GM18499 (cell line): ENCODE results near the gene STK35.
"Not testable (repeated sequence)": the region's sequence is repeated elsewhere in the genome, so short reads cannot be mapped to it uniquely, and the experiment has no call there.

Experiments used
- ATAC-seq: cut with Tn5 transposase; IDR thresholded peaks from one replicate; pipeline ENCODE4 v1.9.1; 2021; ENCODE audit warnings: moderate number of reproducible peaks; ENCODE audit not compliant: insufficient read depth, unreplicated experiment

The STK35 gene

DNA sequence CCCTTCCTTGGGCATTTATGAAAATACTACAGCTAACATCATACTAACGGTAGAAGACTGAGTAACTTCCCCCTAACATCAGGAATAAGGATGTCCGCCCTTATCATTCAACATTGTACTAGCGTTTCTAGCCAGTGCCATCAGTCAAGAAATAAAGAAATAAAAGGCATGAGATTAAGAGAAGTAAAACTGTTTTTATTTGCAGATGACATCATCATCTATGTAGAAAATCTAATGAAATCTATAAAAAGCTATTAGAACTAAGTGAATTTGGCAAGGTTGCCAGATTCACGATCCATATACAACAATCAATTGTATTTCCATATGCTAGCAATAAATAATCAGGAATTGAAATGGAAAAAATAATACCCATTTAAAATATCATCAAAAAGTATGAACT, 54.6 kb downstream of the STK35 start:
- no peak for ATAC-seq

DNA sequence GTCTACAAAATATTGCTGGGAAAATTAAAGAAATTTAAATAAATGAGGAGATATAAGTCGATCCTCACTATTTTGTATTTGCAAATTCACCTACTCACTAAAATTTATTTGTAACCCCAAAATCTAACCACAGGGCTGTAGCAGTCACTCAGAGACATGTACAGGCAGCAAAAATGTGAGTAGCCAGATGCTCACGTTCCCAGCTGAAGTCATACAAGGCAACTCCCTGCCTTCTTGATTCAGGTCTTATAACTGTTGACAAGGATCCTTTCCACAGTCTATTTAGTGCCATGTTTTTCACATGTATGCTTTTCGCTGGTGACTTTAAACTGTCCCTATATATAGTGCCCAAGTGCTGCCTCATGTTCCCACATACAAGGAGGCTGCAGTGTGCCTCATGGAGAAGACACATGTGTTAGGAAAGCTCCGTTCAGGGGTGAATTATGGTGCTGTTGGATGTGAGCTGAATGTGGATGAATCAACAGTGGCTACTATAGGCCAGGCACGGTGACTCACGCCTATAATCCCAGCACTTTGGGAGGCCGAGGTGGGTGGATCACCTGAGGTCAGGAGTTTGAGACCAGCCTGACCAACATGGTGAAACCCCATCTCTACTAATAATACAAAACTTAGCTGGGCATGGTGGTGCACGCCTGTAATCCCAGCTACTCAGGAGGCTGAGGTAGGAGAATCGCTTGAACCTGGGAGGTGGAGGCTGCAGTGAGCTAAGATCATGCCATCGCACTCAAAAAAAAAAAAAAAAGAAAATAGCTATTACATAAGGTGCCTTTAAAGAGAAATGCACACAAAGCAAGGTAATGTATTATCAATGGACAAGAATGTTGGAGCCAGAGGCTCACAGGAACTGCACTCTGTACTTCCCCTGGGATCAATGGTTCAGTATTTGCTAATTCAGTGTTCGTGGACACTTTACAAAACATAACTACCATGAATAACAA, 55.3 kb downstream of the STK35 start:
- ATAC-seq: no peak

DNA sequence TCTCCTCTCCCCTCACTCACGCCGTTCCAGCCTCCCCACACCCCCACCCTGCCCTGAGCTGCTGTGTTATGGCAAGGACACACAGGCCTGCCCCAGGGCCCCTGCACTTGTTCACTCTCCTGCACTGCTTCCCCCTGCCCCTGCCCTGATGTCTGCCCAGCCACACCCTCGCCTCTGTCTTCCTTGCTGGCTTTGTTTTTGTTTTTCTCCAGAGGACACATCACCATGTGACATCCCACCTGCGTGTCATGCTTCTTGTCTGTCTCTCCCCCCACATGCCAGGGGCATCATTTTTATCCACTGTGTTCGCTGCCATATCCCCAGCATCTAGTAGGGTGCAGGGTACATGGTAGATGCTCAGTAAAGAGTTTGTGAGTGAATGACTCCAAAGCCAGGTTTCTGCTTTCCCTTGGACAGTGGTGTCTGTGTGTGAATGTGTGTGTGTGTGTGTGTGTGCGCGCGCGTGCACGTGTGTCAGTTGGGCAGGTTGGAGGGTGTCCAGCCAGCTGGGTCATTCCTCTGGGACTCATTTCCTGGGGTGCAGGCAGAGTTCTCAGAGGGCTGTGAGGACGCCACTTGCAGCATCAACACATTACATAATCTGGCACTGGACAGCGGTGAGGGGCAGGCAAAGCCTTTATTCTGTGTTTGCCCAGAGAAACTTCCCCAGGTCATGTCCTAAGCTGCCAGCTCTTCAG, 60.6 kb downstream of the STK35 start:
- ATAC-seq: no peak

DNA sequence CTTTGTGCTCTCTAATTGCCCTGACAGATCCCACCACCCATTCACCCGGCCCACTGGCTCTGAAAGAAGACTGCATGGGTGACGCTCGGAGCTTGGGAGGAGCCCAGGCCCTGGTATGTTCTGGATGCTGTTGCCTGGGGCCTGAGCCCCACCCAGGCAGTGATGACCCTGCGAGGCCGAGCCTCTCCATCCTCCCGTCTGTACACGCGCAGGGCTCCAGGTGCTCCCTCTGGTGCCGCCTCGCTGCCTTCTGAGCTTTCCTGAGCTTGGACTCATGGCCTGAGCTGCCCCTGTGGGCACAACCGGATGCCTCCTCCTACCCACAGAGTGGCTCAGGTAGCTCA, 61.2 kb downstream of the STK35 start:
- no peak for ATAC-seq

DNA sequence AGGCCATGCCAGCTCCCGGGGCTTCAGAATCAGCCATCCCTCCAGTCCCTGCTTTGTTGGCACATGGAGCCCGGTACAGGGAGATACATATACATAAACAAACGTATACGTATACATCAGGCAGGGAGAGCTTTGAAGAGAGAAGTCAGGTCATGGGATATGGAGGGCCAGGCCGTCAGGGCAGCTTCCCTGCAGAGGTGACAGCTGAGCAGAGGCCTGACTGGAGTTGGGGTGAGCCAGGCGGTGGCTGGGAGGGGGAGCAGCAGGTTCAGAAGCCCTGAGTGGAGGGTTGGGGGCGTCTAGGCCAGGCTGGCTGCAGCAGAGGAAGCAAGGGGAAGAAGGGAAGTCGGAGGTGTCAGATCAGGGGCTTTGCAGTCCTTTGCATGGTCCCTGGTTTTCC, 61.7 kb downstream of the STK35 start:
- ATAC-seq: no peak

DNA sequence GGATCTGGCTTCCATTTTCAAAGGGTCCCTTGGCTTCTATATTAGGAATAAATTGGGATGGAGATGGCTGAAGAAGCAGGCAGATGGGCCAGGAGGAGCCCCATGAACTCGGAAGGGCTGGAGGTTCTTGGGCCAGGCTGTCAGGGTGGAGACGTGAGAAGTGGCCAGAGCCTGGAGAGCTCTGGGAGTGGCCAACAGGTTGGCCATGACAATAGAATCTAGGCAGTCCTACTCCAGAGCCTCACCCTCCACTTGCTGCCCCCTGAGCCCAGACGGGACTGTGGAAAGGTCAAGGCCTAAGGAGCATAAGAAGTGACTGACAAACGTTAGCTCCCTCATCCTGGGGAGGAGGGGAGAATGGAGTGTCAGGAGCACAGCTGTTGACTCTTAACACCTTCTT, 62.1 kb downstream of the STK35 start:
- ATAC-seq: no peak

DNA sequence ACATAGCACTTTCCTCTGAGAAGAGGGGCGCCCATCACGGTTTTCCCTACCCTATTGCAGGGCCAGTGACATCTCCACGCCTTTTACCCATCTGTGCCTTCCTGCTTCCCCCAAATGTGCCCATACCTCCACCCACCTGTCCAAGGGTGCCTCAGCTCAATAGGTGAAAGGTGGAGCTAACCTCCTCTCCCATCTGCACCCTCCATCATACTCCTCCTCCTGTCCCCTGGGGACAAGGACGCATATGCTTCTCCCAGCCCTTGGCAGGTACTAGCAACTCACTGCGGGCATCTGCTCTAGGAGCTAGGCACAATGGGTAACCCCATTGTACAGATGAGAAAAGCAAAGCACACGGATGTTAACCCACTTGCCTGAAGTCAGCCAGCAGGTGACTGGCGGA, 62.8 kb downstream of the STK35 start:
- no peak for ATAC-seq

DNA sequence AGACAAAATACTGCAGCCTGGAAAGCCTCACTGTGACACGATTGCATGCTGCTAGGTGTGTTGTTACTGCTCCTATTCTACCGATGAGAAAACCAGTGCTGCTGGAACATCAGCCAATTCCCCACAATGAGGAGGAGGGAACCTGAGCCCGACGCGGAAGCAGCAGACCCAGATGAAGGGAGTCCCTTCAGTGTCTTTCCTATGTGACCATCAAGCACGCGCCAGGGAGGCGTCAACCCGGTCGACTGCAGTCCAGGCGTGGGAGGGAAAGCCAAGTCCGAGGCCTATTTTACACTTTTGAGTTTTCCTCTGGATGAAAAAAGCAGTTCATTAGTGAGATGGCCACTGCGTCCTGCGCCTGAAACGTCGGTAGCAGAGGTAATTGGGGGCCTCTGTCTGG, 63.3 kb downstream of the STK35 start:
- ATAC-seq: no peak

DNA sequence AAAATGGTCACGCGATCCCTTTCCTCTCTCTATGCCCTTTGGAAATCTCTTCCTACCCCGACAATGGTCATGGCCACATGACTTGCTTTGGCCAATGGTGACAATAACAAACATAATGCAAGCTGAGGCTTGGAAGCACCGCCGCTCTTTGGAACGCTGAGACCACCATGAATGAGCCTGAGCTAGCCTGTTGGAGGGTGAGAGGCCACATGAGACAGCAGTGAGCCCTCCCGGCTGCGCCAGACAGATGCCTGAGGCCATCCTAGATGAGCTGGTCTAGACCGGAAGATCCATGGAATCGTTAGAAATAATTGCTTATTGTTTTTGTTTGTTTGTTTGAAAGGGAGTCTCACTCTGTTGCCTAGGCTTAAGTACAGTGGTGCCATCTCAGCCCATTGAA, 64.2 kb downstream of the STK35 start:
- no peak for ATAC-seq

DNA sequence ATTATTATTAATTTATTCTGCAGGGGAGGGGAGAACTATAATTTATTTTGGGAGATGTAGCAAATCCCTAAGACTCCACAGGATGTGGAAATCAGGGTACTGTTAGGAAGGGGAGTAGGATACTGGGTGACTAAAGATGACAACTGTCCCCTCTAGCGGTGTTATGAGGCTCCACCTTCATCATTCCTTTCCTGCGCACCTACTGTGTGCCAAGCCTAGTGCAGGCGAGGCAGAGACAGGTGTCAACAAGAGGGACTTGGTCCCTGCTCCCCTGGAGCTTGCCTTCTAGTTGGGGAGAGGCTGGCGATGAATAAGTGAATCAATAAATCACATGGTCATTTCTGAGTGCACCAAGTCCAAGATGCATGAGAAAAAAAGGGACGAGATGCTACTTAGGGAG, 65.5 kb downstream of the STK35 start:
- no peak for ATAC-seq

DNA sequence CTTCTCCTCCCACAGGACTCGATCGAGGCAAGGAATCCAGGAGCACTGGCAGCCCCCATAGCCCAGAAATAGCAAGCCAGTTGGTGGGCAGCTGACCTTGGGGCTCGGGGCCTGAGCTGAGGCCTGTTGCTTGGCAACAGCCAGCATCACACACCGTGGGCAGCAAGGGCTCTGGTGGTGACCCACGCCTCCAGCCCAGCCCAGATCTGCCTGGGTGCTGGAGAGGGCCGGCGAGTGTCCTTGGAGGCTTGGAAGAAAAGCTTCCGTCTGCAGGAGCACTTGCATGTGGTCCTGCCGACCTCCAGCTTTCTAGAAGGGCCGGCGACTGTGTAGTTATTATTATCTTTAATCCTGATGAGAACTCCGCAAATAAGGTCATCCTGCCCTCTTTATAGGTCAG, 67.3 kb downstream of the STK35 start:
- no peak for ATAC-seq

DNA sequence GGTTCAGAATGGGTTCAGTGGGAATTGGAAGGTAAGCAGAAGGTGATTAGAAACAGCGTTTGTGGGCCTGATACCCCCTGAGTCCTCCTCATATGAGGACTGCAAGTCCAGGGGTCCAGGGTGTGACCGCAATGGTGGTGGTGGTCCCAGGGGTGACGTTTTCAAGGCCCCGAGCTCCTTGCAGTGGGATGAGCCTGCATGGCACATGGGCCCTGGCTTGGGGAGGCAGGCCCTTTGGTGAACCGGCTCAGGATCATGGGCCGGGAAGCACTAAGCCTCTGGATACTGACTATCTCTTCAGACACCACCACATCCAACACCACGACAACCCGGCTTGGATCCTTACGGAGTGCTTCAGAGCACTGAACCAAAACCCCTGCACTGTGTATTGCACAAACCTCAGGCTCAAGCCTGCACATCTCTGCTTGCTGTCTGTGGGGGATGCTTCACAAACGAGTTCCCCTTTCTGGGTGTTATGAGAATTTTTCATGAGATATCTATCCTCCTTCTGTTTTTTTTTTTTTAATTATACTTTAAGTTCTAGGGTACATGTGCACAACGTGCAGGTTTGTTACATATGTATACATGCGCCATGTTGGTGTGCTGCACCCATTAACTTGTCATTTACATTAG, 67.9 kb downstream of the STK35 start:
- ATAC-seq: no peak

DNA sequence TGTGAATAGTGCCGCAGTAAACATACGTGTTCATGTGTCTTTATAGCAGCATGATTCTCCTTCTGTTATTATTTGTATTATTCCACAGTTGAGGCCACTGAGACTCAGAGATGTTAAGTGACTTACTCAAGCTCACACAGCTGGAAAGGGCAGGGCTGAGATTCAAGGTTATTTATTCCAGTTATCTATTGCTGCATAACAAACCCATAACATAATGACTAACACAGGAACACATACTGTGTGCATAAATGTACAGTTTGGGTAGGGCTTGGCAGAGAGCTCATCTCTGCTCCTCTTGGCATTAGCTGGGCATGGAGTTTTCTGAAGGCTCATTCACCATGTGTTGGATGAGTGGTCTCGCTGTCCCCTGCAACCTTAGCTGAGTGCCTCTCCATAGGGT, 68.8 kb downstream of the STK35 start:
- ATAC-seq: no peak

DNA sequence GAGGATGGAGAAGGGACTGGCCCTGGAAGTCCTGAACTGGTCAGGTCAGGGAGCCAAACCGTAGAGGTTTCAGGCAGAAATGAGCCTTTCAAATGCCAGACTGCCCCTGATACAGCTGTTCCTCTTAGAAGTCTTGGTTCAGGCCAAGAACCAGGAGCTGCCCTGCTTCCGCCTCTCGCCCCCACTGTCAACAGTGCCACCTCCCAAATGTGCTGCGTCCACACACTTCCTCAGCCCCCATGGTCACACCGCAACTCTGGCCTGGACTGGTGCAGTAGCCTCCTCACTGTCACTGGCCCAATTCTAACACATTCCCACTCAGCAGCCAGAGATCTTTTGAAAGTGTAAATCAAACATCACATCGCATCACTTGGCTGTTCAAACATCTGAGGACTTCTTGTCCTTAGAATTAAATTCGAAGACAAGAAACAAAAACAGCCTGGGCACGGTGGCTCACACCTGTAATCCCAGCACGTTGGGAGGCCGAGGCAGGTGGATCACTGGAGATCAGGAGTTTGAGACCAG, 69.7 kb downstream of the STK35 start:
- no peak for ATAC-seq

DNA sequence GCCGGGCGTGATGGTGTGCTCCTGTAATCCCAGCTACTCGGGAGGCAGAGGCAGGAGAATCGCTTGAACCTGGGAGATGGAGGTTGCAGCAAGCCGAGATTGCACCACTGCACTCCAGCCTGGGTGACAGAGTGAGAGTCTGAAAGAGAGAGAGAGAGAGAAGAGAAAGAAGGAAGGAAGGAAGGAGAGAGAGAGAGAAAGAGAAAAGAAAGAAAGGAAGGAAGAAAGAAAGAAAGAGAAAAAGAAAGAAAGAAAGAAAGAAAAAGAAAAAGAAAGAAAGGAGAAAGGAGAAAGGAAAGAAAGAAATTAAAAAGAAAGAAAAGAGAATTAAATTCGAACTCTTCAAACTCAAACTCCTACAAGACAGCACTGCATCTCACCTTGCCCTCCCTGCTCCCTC, 70.2 kb downstream of the STK35 start:
- not testable (repeated sequence) for ATAC-seq

DNA sequence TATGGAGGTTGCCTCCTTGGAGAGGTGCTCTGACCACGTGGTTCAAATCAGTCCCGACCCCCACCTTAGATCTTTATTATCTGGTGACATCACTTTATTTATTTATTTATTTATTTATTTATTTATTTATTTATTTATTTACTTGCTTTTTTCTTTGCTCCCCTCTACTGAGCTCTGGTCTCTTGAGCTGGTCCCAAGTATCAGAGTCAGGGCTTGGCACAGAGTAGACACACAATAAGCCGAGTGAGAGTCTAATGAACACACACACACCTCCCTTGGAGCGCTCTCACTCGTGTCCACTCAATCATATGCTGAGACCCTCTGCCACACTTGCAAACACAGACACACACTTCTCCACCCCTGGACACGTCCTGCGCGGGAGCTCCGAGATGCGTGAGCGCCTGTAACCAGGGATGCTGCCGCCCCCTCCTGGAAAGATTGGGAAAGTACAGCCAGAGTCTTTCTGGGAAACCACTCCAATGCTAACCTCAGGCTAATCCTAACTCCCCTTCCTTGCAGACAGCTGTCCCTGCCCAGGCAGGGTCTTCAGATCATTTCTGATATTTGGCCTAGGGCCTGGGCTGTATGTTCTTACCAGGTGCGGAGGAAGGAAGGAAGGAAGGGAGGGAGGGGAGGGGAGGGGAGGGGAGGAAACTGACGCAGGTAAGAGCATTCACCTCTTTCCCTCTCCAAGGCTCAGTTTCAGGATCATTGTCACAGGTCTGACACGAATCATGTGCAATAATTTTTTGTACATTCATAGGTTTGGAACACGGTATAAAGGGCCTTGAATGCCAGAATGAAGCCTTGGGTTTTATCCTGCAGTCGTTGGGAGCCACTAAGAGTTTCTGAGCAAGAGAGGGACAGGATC, 70.9 kb downstream of the STK35 start:
- ATAC-seq: no peak

DNA sequence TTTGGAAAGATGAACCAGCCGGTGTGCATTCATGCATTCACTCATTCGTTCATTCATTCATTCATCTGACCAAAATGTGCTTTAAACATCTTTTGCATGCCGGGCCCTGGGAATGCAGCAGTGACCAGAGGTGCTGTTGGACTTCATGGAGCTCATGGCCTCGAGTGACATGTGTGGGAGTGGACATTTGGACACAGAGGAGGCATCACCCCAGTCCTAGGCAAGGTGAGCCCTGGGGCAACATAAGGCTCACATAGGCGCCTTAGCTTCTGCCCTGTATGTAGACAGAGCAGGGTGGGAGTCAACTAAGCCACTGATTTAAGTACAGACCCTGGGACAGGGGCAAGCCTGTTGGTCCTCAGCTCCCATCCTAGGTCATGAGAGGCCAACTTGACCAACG, 71.6 kb downstream of the STK35 start:
- ATAC-seq: no peak

DNA sequence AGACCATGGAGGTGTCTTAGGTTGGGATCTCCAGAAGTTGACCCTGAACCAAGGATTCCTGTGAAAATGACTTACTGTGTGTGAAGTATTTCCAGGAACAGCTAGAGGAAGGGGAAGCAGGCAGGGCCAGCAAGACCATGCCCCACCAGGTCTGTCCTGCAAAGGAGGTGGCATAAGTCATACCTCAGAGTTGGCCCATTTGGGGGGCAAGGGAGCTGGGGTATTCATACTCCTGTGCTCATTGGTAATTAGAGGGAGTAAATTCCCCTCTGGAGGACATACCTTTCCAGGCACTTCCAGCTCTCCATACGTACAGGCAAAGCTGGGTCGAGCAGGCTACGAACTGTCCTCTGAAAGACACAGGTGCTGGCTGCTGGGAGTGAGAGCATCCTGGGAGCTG, 72.4 kb downstream of the STK35 start:
- no peak for ATAC-seq

DNA sequence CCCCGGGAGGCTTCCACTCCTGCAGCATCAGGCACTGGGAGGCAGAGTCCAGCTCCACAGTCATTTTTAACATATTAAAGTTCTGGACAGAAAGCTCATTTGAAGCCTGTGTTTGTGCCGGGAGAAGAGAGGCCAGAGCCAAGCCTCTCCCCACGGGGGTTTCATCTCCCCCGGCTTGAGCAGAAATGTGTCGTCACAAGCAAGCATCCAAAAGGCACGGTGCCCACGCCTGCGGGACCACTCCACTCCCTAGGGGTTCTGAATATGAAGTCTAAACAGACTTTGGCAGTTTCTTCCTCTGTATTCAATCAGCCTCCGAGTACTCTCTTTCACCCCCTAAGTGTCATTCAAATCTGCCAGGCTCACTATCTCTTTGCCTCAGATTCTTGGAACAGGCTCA, 75.3 kb downstream of the STK35 start:
- no peak for ATAC-seq
